Esophagus squamous epithelium (tissue), 5 donors: ENCODE data around the gene TMEM41A. TPM values are rescaled to one million over a fixed set of nuclear protein-coding genes. Genes with fewer than 3 reads are reported as not detected.

ENCODE experiments used
- DNase-seq: peaks from one replicate; lab custom pipeline; 2025; lab: John Stamatoyannopoulos, UW
- H3K27ac ChIP-seq, 4 donors: fragments of 200-600 bp; sonication (generic); one replicate each; pipeline ENCODE4 v1.5.1; 2016 to 2019; ENCODE audit warnings: mild to moderate bottlenecking in 1 of 4
- H3K27me3 ChIP-seq, 4 donors: fragments of 200-600 bp; sonication (generic); 1 replicate in 3 of 4; 2 replicates in 1 of 4; pipeline versions ENCODE4 v1.5.1 to v1.6.0; 2017 to 2021; ENCODE audit warnings: antibody characterized with exemption in 1 of 4
- H3K36me3 ChIP-seq, 3 donors: fragments of 200-600 bp; sonication (generic); one replicate each; pipeline ENCODE4 v1.5.1; 2016 to 2019
- H3K4me1 ChIP-seq, 3 donors: fragments of 200-600 bp; sonication (generic); one replicate each; pipeline ENCODE4 v1.5.1; 2017 to 2019
- H3K4me3 ChIP-seq, 4 donors: fragments of 200-600 bp; sonication (generic); 1 replicate in 3 of 4; 2 replicates in 1 of 4; pipeline ENCODE4 v1.5.1; 2016 to 2019; ENCODE audit warnings: mild to moderate bottlenecking in 2 of 4, moderate library complexity in 1 of 4
- H3K9me3 ChIP-seq, 3 donors: fragments of 200-600 bp; sonication (generic); one replicate each; pipeline ENCODE4 v1.5.1; 2016 to 2019
- POLR2A ChIP-seq, 4 donors: fragments of 450-650 bp; IDR thresholded peaks; one replicate each; pipeline ENCODE4 v1.6.1; 2017; ENCODE audit warnings: antibody characterized with exemption in 4 of 4, mild to moderate bottlenecking in 4 of 4, moderate library complexity in 3 of 4
- WGBS, 2 donors: methylation state at CpG; one replicate each; pipeline ENCODE4 v1.1.5; 2018; 5-methylcytosine and 5-hydroxymethylcytosine counted together
- intact Hi-C: fragments of 100-400 bp; cut with DNase I; formaldehyde crosslinking; loops from one replicate; pipeline ENCODE4 v1.15.0; 2022
- total RNA-seq, 4 donors: library from RNA; depleted of rRNA; stranded (reverse); fragments of >200 nt; gene quantifications; one replicate each; pipeline ENCODE4 v1.1.0, GENCODE V29; 2016
- TF ChIP-seq, protein P1 (sequence below), 6 experiments: fragments of 450-650 bp in 4 of 6; fragments of 200-600 bp in 2 of 6; sonication (generic) in 2 of 6; IDR thresholded peaks; one replicate each; pipeline ENCODE4 v1.5.1; 2016 to 2019; ENCODE audit warnings: antibody characterized with exemption in 6 of 6, mild to moderate bottlenecking in 4 of 6, moderate library complexity in 4 of 6
- donor health status: DM: yes; HTN: yes; CAD: no.

The TMEM41A gene
- total RNA-seq, 4 donors from 2014 or later: 15.6 to 25.9 (median 20.3) TPM

DNA sequence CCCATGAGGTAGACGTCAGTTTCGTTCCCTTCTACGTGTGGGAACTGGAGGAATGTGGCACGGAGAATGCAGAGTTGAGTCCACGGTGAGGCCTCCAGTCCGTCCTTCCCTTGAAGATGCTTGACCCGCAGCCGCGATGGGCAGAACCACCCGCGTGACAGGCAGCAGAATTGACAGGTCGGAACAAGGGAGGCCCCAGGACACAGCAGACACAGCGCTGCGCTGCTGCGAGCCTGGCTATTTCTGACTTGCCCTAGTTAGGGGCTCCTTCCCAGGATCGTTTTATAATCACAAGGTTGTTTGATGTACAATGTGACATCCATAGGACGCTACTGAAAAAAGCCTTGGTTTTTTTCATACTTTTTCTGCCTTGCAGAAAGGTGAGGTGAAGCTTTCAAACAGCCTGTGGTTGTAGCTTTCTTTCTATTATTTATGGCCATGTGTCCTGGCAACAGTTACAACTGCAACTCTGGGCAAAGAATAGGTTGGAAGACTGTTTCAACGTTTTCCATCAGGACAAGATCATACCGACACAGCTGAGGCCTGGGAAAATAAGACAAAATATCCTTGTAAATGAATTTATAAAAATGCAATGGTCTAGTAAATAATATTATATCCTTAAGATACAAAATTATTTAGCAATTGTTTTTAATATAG lies 9.6 kb upstream of the TMEM41A start:
- H3K27ac ChIP-seq: no peak overlapping the region
- TF ChIP-seq POLR2A (IDR thresholded peaks at IDR 0.05): no peak
- TF ChIP-seq, protein P1, sequence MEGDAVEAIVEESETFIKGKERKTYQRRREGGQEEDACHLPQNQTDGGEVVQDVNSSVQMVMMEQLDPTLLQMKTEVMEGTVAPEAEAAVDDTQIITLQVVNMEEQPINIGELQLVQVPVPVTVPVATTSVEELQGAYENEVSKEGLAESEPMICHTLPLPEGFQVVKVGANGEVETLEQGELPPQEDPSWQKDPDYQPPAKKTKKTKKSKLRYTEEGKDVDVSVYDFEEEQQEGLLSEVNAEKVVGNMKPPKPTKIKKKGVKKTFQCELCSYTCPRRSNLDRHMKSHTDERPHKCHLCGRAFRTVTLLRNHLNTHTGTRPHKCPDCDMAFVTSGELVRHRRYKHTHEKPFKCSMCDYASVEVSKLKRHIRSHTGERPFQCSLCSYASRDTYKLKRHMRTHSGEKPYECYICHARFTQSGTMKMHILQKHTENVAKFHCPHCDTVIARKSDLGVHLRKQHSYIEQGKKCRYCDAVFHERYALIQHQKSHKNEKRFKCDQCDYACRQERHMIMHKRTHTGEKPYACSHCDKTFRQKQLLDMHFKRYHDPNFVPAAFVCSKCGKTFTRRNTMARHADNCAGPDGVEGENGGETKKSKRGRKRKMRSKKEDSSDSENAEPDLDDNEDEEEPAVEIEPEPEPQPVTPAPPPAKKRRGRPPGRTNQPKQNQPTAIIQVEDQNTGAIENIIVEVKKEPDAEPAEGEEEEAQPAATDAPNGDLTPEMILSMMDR (IDR thresholded peaks at IDR 0.05): no peak
- no peak for DNase-seq
- no peak overlapping the region for H3K4me3 ChIP-seq
- H3K36me3 ChIP-seq: peaks cover 0 to 10% (median 0%) of the 10 kb centered on the region in 3 donors
- intact Hi-C loops: no loop called here
- no peaks in the 10 kb centered on the region for H3K27me3 ChIP-seq
- WGBS, 2 donors: 74 to 86% methylated on average over 12 to 19 of the region's 19 CpGs
- H3K4me1 ChIP-seq: peaks cover 0 to 15% (median 0%) of the 10 kb centered on the region in 3 donors
- no peaks in the 10 kb centered on the region for H3K9me3 ChIP-seq

DNA sequence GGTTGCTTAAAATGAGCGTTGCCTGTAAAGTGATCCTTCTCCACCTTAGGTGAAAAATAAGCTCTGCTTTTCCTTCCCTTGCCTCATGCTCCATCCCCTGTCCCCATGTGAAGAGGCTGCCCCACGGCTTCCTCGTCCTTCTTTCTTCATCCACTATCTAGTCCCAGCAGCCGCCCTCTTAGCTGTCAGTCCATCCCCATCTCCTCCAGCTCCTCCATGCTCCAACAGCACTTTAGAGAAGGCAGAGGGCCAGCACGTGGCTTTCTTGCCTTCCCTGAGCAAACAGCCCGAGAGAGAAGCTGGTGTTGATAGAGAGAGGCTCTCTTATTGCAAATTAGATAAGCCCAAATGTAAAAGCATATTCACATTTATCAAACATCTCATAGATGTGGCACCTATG lies 9.0 kb upstream of the TMEM41A start:
- no peak for TF ChIP-seq POLR2A (IDR thresholded peaks at IDR 0.05)
- TF ChIP-seq, protein P1 (IDR thresholded peaks at IDR 0.05): no peak
- intact Hi-C loops: no loop called here
- no peaks in the 10 kb centered on the region for H3K27me3 ChIP-seq
- no peak for DNase-seq
- no peak overlapping the region for H3K27ac ChIP-seq
- H3K9me3 ChIP-seq: no peaks in the 10 kb centered on the region
- peaks cover 0 to 21% (median 6%) of the 10 kb centered on the region in 3 donors for H3K4me1 ChIP-seq
- WGBS, 2 donors: 59 to 79% methylated on average over 6 of the region's 6 CpGs
- H3K4me3 ChIP-seq: no peak overlapping the region
- H3K36me3 ChIP-seq: peaks cover 0 to 10% (median 0%) of the 10 kb centered on the region in 3 donors

DNA sequence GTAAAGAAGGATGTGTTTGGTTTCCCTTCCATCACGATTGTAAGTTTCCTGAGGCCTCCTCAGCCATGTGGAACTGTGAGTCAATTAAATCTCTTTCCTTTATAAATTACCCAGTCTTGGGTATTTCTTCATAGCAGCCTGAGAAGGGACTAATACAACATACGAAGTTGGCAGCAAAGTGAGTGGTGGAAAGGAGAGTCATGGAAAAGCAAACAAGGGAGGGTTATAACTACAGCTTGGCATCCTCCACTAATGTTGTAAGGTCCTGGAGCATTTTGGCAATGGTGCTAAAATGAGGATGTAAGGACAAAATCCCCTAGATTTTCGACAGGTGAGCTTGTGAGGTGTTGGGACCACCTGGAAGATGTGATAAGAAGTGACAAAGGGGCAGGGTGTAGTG lies 5.8 kb upstream of the TMEM41A start:
- WGBS, 2 donors: 14 to 25% methylated on average over 3 of the region's 3 CpGs
- no peak for TF ChIP-seq POLR2A (IDR thresholded peaks at IDR 0.05)
- TF ChIP-seq, protein P1 (IDR thresholded peaks at IDR 0.05): no peak
- intact Hi-C loops: no loop called here
- H3K4me1 ChIP-seq: peaks cover 0 to 23% (median 6%) of the 10 kb centered on the region in 3 donors
- DNase-seq: no peak
- no peak overlapping the region for H3K4me3 ChIP-seq
- no peaks in the 10 kb centered on the region for H3K9me3 ChIP-seq
- H3K27me3 ChIP-seq: no peaks in the 10 kb centered on the region
- peak overlapping the region in 1 of 4 donors; percentile 29 for H3K27ac ChIP-seq
- peaks cover 0 to 10% (median 0%) of the 10 kb centered on the region in 3 donors for H3K36me3 ChIP-seq

DNA sequence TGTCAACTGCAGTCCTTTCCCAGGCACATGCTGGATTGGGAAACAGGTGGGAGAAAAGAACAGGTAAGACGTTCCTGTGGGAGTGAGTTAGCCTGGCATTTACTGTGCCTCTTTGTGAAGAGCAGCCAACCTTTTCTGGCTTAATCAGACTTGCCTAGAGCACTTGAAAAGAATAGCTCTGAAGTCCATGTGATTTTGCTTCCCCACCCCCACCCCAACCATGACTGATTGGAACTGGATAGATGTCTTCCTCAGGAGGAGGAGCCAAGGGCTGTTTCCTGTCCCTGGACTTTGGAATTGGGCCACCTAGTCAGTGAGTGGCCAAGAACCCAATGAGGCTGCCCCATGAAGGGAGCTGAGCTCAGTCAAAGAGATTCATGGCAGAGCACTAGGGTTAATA lies 4.7 kb upstream of the TMEM41A start:
- Histone ChIP-seq H3K27me3 (no peaks in the 10 kb centered on the region), H3K4me3 (no peak overlapping the region), H3K9me3 (no peaks in the 10 kb centered on the region), H3K27ac (peak overlapping the region in 2 of 4 donors; percentile 29 to 42), H3K4me1 (peaks cover 0 to 29% (median 6%) of the 10 kb centered on the region in 3 donors), H3K36me3 (peaks cover 0 to 9% (median 0%) of the 10 kb centered on the region in 3 donors)
- WGBS, 2 donors: 57% methylated on average over 1 of the region's 1 CpG; no CpG with 5 or more reads in 1 of the 2 donors
- no peak for DNase-seq
- intact Hi-C loops: no loop called here
- no peak for TF ChIP-seq POLR2A (IDR thresholded peaks at IDR 0.05)

DNA sequence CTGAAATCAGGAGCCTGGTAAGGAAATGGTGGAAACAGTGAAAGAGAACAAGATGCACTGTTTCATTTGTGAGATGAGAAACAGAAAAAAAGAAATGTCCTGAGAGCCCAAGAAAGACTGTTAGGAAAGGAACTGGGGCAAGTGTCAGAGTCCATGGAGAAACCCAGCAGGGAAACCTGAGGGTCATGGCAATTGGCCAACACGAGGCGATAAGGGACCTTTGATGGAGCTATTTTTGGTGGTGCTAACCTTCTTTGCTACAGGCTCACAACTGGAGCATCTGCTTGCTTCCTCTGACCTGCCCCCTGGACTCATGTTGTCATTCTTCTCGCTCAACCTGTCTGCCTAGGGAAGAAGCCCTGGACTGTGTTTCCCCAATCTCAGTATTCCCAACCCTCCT lies 4.2 kb upstream of the TMEM41A start:
- H3K36me3 ChIP-seq: peaks cover 0 to 4% (median 0%) of the 10 kb centered on the region in 3 donors
- WGBS, 2 donors: 72 to 81% methylated on average over 3 of the region's 3 CpGs
- intact Hi-C loops: no loop called here
- DNase-seq: no peak
- no peaks in the 10 kb centered on the region for H3K9me3 ChIP-seq
- H3K4me3 ChIP-seq: no peak overlapping the region
- no peak for TF ChIP-seq POLR2A (IDR thresholded peaks at IDR 0.05)
- TF ChIP-seq, protein P1 (IDR thresholded peaks at IDR 0.05): no peak
- no peaks in the 10 kb centered on the region for H3K27me3 ChIP-seq
- H3K27ac ChIP-seq: peak overlapping the region in 2 of 4 donors; percentile 29 to 42
- H3K4me1 ChIP-seq: peaks cover under 1 to 31% (median 6%) of the 10 kb centered on the region in 3 donors
